Lower leg skin (tissue), 4 donors: ENCODE measurements around the gene TMCO4. TPM values are rescaled to one million over a fixed set of nuclear protein-coding genes. Genes with fewer than 3 reads are reported as not detected.
"Not testable (repeated sequence)": the region's sequence is repeated elsewhere in the genome, so short reads cannot be mapped to it uniquely, and the experiment has no call there.

ENCODE experiments used
- DNase-seq, 2 donors: peaks; one replicate each; pipeline ENCODE4 v3.0.0-alpha.2; 2019; ENCODE audit warnings: low spot score in 2 of 2
- H3K4me3 ChIP-seq: fragments of 200-600 bp; sonication (generic); 2 replicates; pipeline ENCODE4 v1.5.1; 2017; ENCODE audit warnings: mild to moderate bottlenecking, low read depth; ENCODE audit not compliant: poor library complexity, severe bottlenecking
- CTCF ChIP-seq, 3 donors: fragments of 450-650 bp; IDR thresholded peaks; one replicate each; pipeline ENCODE4 v1.5.1; 2016; ENCODE audit warnings: antibody characterized with exemption in 3 of 3, mild to moderate bottlenecking in 3 of 3, moderate library complexity in 2 of 3
- POLR2A ChIP-seq, 2 donors: fragments of 450-650 bp; IDR thresholded peaks; one replicate each; pipeline ENCODE4 v1.6.1; 2016 to 2017; ENCODE audit warnings: antibody characterized with exemption in 2 of 2, mild to moderate bottlenecking in 1 of 2, moderate library complexity in 1 of 2
- WGBS, 2 donors: methylation state at CpG; one replicate each; pipeline ENCODE4 v1.1.5; 2018; 5-methylcytosine and 5-hydroxymethylcytosine counted together
- intact Hi-C: fragments of 100-400 bp; cut with DNase I; formaldehyde crosslinking; loops from one replicate; pipeline ENCODE4 v1.15.0; 2023; ENCODE audit warnings: low total_unique reads
- total RNA-seq, 4 donors: library from RNA; depleted of rRNA; stranded (reverse); fragments of >200 nt; gene quantifications; one replicate each; pipeline ENCODE4 v1.1.0, GENCODE V29; 2016

The TMCO4 gene
- total RNA-seq, 4 donors from 2014 or later = 10.6 to 26.7 (median 18.7) TPM

- no peak overlapping the region for H3K4me3 ChIP-seq
- DNase-seq = peak in 1 of 2 donors; percentile 34
- intact Hi-C loops = no loop called here
- WGBS, 2 donors = 88% methylated on average over 10 of the region's 10 CpGs
- TF ChIP-seq POLR2A (IDR thresholded peaks at IDR 0.05) (no peak), CTCF (IDR thresholded peaks at IDR 0.05) (no peak)
Observed at GRCh38 chr1:19637606-19638005, 162.1 kb downstream of the TMCO4 start.

- WGBS, 2 donors = 84 to 86% methylated on average over 10 of the region's 10 CpGs
- intact Hi-C loops, DNase-seq, H3K4me3 ChIP-seq: not testable (repeated sequence)
Observed at GRCh38 chr1:19636749-19637148, 163.0 kb downstream of the TMCO4 start.

- 92 to 96% methylated on average over 5 of the region's 5 CpGs for WGBS, 2 donors
- no peak overlapping the region for H3K4me3 ChIP-seq
- peak in 1 of 2 donors; percentile 53 for DNase-seq
- intact Hi-C loops = no loop called here
- TF ChIP-seq CTCF (IDR thresholded peaks at IDR 0.05) (no peak), POLR2A (IDR thresholded peaks at IDR 0.05) (no peak)
Observed at GRCh38 chr1:19636065-19636464, 163.7 kb downstream of the TMCO4 start.

GRCh38 chr1:19635646-19636045 is 164.1 kb downstream of the TMCO4 start:
- peak in 1 of 2 donors; percentile 68 for DNase-seq
- intact Hi-C loops = no loop called here
- WGBS, 2 donors = 50 to 62% methylated on average over 4 of the region's 4 CpGs
- no peak for TF ChIP-seq CTCF (IDR thresholded peaks at IDR 0.05)
- no peak for TF ChIP-seq POLR2A (IDR thresholded peaks at IDR 0.05)
- H3K4me3 ChIP-seq = no peak overlapping the region

GRCh38 chr1:19635064-19635463 is 164.7 kb downstream of the TMCO4 start:
- WGBS, 2 donors = 91 to 93% methylated on average over 9 of the region's 9 CpGs
- DNase-seq, intact Hi-C loops, H3K4me3 ChIP-seq: not testable (repeated sequence)

- WGBS, 2 donors = 66 to 75% methylated on average over 2 of the region's 2 CpGs
- TF ChIP-seq POLR2A (IDR thresholded peaks at IDR 0.05) = no peak
- no peak overlapping the region for H3K4me3 ChIP-seq
- intact Hi-C loops = no loop called here
- no peak for DNase-seq
Observed at GRCh38 chr1:19633106-19633505, 166.6 kb downstream of the TMCO4 start.

Other genes with a start within 250 kb of the TMCO4 start
- 100 to 1,000 TPM; 147 to 230 (median 210) TPM for gene NBL1, start 155.6 kb downstream of the TMCO4 start, total RNA-seq
- under 1 TPM in 1 of 4 donors, not detected in 3; 0.16 TPM for gene HTR6, start 135.0 kb downstream of the TMCO4 start, total RNA-seq
- gene RNF186, start 15.4 kb upstream of the TMCO4 start, total RNA-seq = under 1 TPM in 1 of 4 donors, not detected in 3; 0.19 TPM
- gene OTUD3, start 82.5 kb upstream of the TMCO4 start, total RNA-seq = 1 to 10 TPM; 4.7 to 5.9 (median 5.2) TPM
- gene PLA2G2E, start 123.7 kb upstream of the TMCO4 start, total RNA-seq = not detected
- gene PLA2G2A, start 179.7 kb upstream of the TMCO4 start, total RNA-seq = 10 to 100 TPM in 2 of 4 donors, 1 to 10 TPM in 2; 6.0 to 14.0 (median 10.3) TPM